IMR-90 (cell line): Measurements from ENCODE around the gene PATE1. TPM values are rescaled to one million over a fixed set of nuclear protein-coding genes. Genes with fewer than 3 reads are reported as not detected.

Experiments
- ATAC-seq: fragments of 200-7000 bp; cut with Tn5 transposase; 2 replicates; pipeline ENCODE4 v1.9.1; 2020; ENCODE audit warnings: low read depth, mild to moderate bottlenecking, moderate library complexity
- BruUV-seq: library from RNA; stranded (reverse); fragments of 400-500 nt; replicated peaks from 2 replicates; lab custom pipeline; 2021; lab: Mats Ljungman, UMichigan
- CTCF ChIA-PET: fragments of 300-600 bp; formaldehyde crosslinking; extraction: SDS; loops from one replicate; lab custom pipeline; 2021; ENCODE audit warnings: antibody characterized with exemption; lab: Yijun Ruan, JAX
- POLR2A ChIA-PET: fragments of 300-600 bp; sonication (Branson Sonifier 250); formaldehyde crosslinking; loops from one replicate; lab custom pipeline; 2022; ENCODE audit warnings: antibody characterized with exemption; ENCODE audit not compliant: unreplicated experiment; lab: Charles Lee
- DNase-seq: peaks from one replicate; pipeline ENCODE4 v3.0.0; 2013
- H2AFZ ChIP-seq: replicated peaks from 2 replicates; pipeline ENCODE3; 2013; ENCODE audit warnings: low read length, mild to moderate bottlenecking; ENCODE audit not compliant: poor library complexity
- H2AK5ac ChIP-seq: 2 replicates; pipeline ENCODE4 v1.6.1; 2013; ENCODE audit warnings: low read depth, low read length, inconsistent platforms
- H2AK9ac ChIP-seq: replicated peaks from 2 replicates; pipeline ENCODE3; 2013; ENCODE audit warnings: mild to moderate bottlenecking, low read depth, low read length, moderate library complexity; ENCODE audit not compliant: poor library complexity
- H2BK120ac ChIP-seq: 2 replicates; pipeline ENCODE4 v1.6.1; 2013; ENCODE audit warnings: low read depth, low read length, inconsistent platforms
- H2BK15ac ChIP-seq: 3 replicates; pipeline ENCODE4 v1.6.1; 2013; ENCODE audit warnings: low read depth, low read length, inconsistent platforms
- H2BK20ac ChIP-seq: 2 replicates; pipeline ENCODE4 v1.6.1; 2013; ENCODE audit warnings: low read depth, mild to moderate bottlenecking, inconsistent platforms, low read length, moderate library complexity
- H2BK5ac ChIP-seq: 2 replicates; pipeline ENCODE4 v1.6.1; 2013; ENCODE audit warnings: mild to moderate bottlenecking, low read depth, low read length, inconsistent platforms; ENCODE audit not compliant: poor library complexity, severe bottlenecking
- H3K14ac ChIP-seq: replicated peaks from 2 replicates; pipeline ENCODE4 v1.6.1; 2013; ENCODE audit warnings: low read depth, low read length, inconsistent platforms
- H3K18ac ChIP-seq: 2 replicates; pipeline ENCODE4 v1.6.1; 2013; ENCODE audit warnings: low read depth, low read length, control low read depth
- H3K23ac ChIP-seq: 2 replicates; pipeline ENCODE4 v1.6.1; 2013; ENCODE audit warnings: low read depth, low read length, inconsistent platforms
- H3K27ac ChIP-seq: 2 replicates; pipeline ENCODE4 v1.5.1; 2013; ENCODE audit warnings: mild to moderate bottlenecking, control low read depth, low read length; ENCODE audit not compliant: insufficient read depth
- H3K27me3 ChIP-seq: 2 replicates; pipeline ENCODE4 v1.6.1; 2013; ENCODE audit warnings: low read length; ENCODE audit not compliant: control insufficient read depth, insufficient read depth
- H3K36me3 ChIP-seq: 2 replicates; pipeline ENCODE4 v1.6.1; 2013; ENCODE audit warnings: low read length, mixed read lengths; ENCODE audit not compliant: control insufficient read depth, insufficient read depth
- H3K4ac ChIP-seq: 2 replicates; pipeline ENCODE4 v1.6.1; 2013; ENCODE audit warnings: low read depth, low read length, inconsistent platforms
- H3K4me1 ChIP-seq: 2 replicates; pipeline ENCODE4 v1.6.1; 2013; ENCODE audit warnings: low read length, mixed read lengths; ENCODE audit not compliant: control insufficient read depth, insufficient read depth
- H3K4me2 ChIP-seq: 2 replicates; pipeline ENCODE4 v1.6.1; 2013; ENCODE audit warnings: low read depth, mild to moderate bottlenecking, control low read depth, low read length, moderate library complexity
- H3K4me3 ChIP-seq: 2 replicates; pipeline ENCODE4 v1.5.1; 2013; ENCODE audit warnings: low read depth, mild to moderate bottlenecking, control low read depth, low read length, moderate library complexity; ENCODE audit not compliant: insufficient read depth
- H3K56ac ChIP-seq: 2 replicates; pipeline ENCODE4 v1.6.1; 2013; ENCODE audit warnings: low read length, inconsistent platforms; ENCODE audit not compliant: insufficient read depth; ENCODE audit errors: extremely low read depth
- H3K79me1 ChIP-seq, 2 experiments: 2 replicates each; pipeline ENCODE4 v1.6.1; 2013; ENCODE audit warnings: low read length in 2 of 2, inconsistent platforms in 1 of 2, low read depth in 1 of 2
- H3K9ac ChIP-seq: 2 replicates; pipeline ENCODE4 v1.6.1; 2013; ENCODE audit warnings: low read depth, low read length, control low read depth
- H3K9me1 ChIP-seq: 2 replicates; pipeline ENCODE4 v1.6.1; 2013; ENCODE audit warnings: low read length, inconsistent platforms; ENCODE audit not compliant: insufficient read depth
- H3K9me3 ChIP-seq: 2 replicates; pipeline ENCODE4 v1.6.1; 2013; ENCODE audit warnings: low read length; ENCODE audit not compliant: control insufficient read depth, insufficient read depth
- H4K20me1 ChIP-seq: 2 replicates; pipeline ENCODE4 v1.6.1; 2013; ENCODE audit warnings: low read length, inconsistent platforms; ENCODE audit not compliant: insufficient read depth
- H4K5ac ChIP-seq: 2 replicates; pipeline ENCODE4 v1.6.1; 2013; ENCODE audit warnings: mild to moderate bottlenecking, low read depth, low read length, control low read depth
- H4K8ac ChIP-seq, 2 experiments: 2 replicates each; pipeline ENCODE4 v1.6.1; 2013; ENCODE audit warnings: low read depth in 2 of 2, low read length in 2 of 2, control low read depth in 1 of 2, inconsistent platforms in 1 of 2
- H4K91ac ChIP-seq: 2 replicates; pipeline ENCODE4 v1.6.1; 2013; ENCODE audit warnings: low read depth, low read length, inconsistent platforms; ENCODE audit not compliant: insufficient read depth
- BHLHE40 ChIP-seq: fragments of 150-350 bp; IDR thresholded peaks from 2 replicates; pipeline ENCODE4 v1.6.1; 2016; ENCODE audit warnings: mild to moderate bottlenecking, low read depth, low read length
- CTCF ChIP-seq: conservative IDR thresholded peaks from 2 replicates; pipeline ENCODE4 v1.5.1; 2012; ENCODE audit warnings: mild to moderate bottlenecking, low read depth, low read length, improper control_type of control experiment
- ELK1 ChIP-seq: fragments of 150-350 bp; IDR thresholded peaks from 2 replicates; pipeline ENCODE4 v1.6.1; 2016; ENCODE audit warnings: low read depth, mild to moderate bottlenecking, low read length, moderate library complexity, borderline replicate concordance
- MAZ ChIP-seq: IDR thresholded peaks from 2 replicates; pipeline ENCODE4 v1.6.1; 2012; ENCODE audit warnings: low read depth, mild to moderate bottlenecking, low read length, improper control_type of control experiment, moderate library complexity, borderline replicate concordance
- NFE2L2 ChIP-seq: fragments of 150-350 bp; IDR thresholded peaks from 2 replicates; pipeline ENCODE4 v1.6.1; 2016; ENCODE audit warnings: low read depth, mild to moderate bottlenecking, low read length
- RAD21 ChIP-seq: IDR thresholded peaks from 2 replicates; pipeline ENCODE4 v1.6.1; 2012; ENCODE audit warnings: low read length, improper control_type of control experiment
- WGBS, 2 experiments: methylation state at CpG; one replicate each; pipeline versions ENCODE4 v1.1.5 to v1.1.7; 2013; ENCODE audit warnings: missing lambda C conversion rate in 2 of 2; ENCODE audit not compliant: insufficient read length in 1 of 2; ENCODE audit errors: extremely low coverage in 2 of 2; 5-methylcytosine and 5-hydroxymethylcytosine counted together
- dilution Hi-C: fragments of 300-500 bp; cut with HindIII; formaldehyde crosslinking; loops from one replicate; pipeline ENCODE4 v1.14.3; 2018; ENCODE audit warnings: low sequenced_read_pairs; ENCODE audit not compliant: unreplicated experiment
- in situ Hi-C: fragments of 300-500 bp; cut with MboI; formaldehyde crosslinking; loops from 3 replicates; pipeline ENCODE4 v1.14.3; 2019; ENCODE audit warnings: low sequenced_read_pairs, inconsistent platforms, mixed read lengths
- intact Hi-C: fragments of 100-400 bp; cut with micrococcal nuclease; formaldehyde crosslinking; loops from 2 replicates; pipeline ENCODE4 v1.10.0; 2022
- polyA plus RNA-seq, 3 experiments: library from polyadenylated mRNA; depleted of rRNA; stranded (reverse); fragments of >200 nt; gene quantifications; 2 replicates each; pipeline ENCODE4 v1.2.3, GENCODE V29; 2012; ENCODE audit warnings: low replicate concordance in 1 of 3
- total RNA-seq: library from RNA; depleted of rRNA; stranded (reverse); fragments of >200 nt; gene quantifications from 2 replicates; pipeline ENCODE4 v1.2.3, GENCODE V29; 2012

Gene PATE1
- total and polyA plus RNA-seq, 2 of the 4 experiments (the other 2 are of a cell fraction) = not detected

GRCh38 chr11:125790825-125791224 lies 44.7 kb downstream of the PATE1 start:
- Histone ChIP-seq H3K27me3 (no peaks in the 10 kb centered on the region), H3K9me1 (no peaks in the 10 kb centered on the region), H3K14ac (no peak overlapping the region), H3K4me3 (no peak overlapping the region), H4K5ac (no peak overlapping the region), H4K8ac (no peak overlapping the region), H2BK15ac (no peak overlapping the region), H2BK5ac (no peak overlapping the region), H2AK5ac (no peak overlapping the region), H3K18ac (no peak overlapping the region), H3K4me1 (no peaks in the 10 kb centered on the region), H3K36me3 (no peaks in the 10 kb centered on the region), H3K4me2 (no peak overlapping the region), H3K79me1 (no peaks in the 10 kb centered on the region), H3K4ac (no peak overlapping the region), H3K56ac (no peak overlapping the region), H3K23ac (no peak overlapping the region), H2AK9ac (no peak overlapping the region), H2BK20ac (no peak overlapping the region), H4K91ac (no peak overlapping the region), H3K27ac (no peak overlapping the region), H3K9ac (no peak overlapping the region), H2BK120ac (no peak overlapping the region), H2AFZ (no peak overlapping the region), H4K20me1 (no peaks in the 10 kb centered on the region), H3K9me3 (no peaks in the 10 kb centered on the region)
- no peak for ATAC-seq
- in situ Hi-C loops = no loop called here
- intact Hi-C loops = no loop called here
- BruUV-seq = no TSS peak
- DNase-seq = no peak
- WGBS, 2 experiments = 62% methylated on average over 2 of the region's 4 CpGs; no CpG with 5 or more reads in 1 of the 2 experiments
- dilution Hi-C loops = no loop called here
- TF ChIP-seq MAZ = no peak
- no peak for TF ChIP-seq CTCF
- TF ChIP-seq ELK1 = no peak
- TF ChIP-seq RAD21 = no peak
- no peak for TF ChIP-seq BHLHE40
- 0 out of 2 replicates have a peak, but pooled peaks have one; percentile 11 for TF ChIP-seq NFE2L2
- ChIA-PET POLR2A (no interaction called here), CTCF (no interaction called here)
